ENCODE measurements around the gene INF2.

INF2 gene

DNA sequence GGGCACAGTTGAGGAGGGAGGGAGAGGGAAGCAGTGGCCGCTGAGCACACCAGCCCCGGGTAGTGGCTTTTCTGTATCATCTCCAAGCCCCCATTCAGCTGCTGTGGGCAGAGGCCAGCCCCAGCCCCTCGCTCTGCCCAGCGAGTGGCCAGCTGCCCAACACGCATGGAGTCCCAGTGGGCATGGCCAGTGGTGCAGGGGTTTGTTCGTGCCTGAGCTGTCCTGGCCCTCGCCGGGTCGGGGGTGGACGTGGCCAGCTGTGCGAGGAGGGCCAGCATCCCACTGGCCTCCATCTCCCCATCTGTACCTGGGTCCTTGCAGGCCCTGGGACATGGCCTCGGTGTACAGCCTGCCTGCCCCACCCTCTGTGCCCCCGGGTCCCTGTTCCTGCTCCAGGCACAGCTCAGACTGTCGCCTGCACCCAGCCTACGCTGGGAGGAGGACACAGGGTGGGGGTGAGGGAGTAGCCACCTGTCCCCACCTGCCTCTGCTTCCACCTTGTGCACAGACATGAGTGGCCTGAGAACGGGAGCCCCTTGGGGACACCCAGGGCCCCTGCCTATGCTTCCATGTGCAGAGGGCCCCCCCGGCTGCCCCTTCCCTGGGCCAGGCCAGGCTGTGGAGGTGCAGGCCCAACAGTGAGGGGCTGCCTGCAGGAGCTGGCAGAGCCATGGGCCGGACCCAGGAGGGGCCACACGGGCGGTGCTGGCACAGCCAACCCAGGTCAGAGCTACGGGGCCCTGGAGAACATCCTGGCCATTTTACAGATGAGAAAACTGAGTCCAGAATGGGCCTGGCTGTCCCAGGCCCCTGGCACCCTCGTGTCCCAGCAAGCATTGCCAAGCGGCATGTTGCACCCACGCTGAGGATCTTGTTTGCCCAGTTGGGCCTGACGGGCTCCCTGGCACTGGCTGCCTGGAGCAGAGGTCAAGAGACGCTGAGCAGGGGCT lies 4.3 kb downstream of the INF2 start:
- H2BK5ac ChIP-seq (ENCODE audit: low read length): peak overlapping the region; percentile 66
- peaks cover 47% of the 10 kb centered on the region for H3K79me1 ChIP-seq (ENCODE audit: low read depth, low read length)
- H2BK120ac ChIP-seq (ENCODE audit: low read depth, low read length): peak overlapping the region; percentile 81
- H3K14ac ChIP-seq (ENCODE audit: low read length): peak overlapping the region; percentile 97
- peaks cover 6 to 15% of the 10 kb centered on the region in 2 donors for H3K36me3 ChIP-seq (replicated peaks in 1 of 2; ENCODE audit: control insufficient read depth in 2 of 2, insufficient read depth in 2 of 2, low read length in 2 of 2)
- H2AK5ac ChIP-seq (ENCODE audit: low read depth, low read length): peak overlapping the region; percentile 97
- peak overlapping the region; percentile 90 for H2BK12ac ChIP-seq (ENCODE audit: low read length)
- DNase-seq (ENCODE audit: low spot score): no peak
- peak overlapping the region; percentile 99 for H2BK15ac ChIP-seq (ENCODE audit: low read length)
- no peak overlapping the region for H3K27ac ChIP-seq (replicated peaks; ENCODE audit: low read length)
- H4K91ac ChIP-seq (ENCODE audit: low read depth, low read length, poor library complexity): peak overlapping the region; percentile 92
- H3K23ac ChIP-seq (ENCODE audit: low read depth, low read length, poor library complexity): peak overlapping the region; percentile 60
- WGBS, 2 donors (ENCODE audit: extremely low coverage in 2 of 2, insufficient read length in 2 of 2, insufficient replicate concordance in 1 of 2): no CpG with 5 or more reads among the region's 26 CpGs
- peaks cover 22 to 41% of the 10 kb centered on the region in 2 donors for H3K4me1 ChIP-seq (ENCODE audit: control insufficient read depth in 2 of 2, insufficient read depth in 1 of 2, low read depth in 1 of 2, low read length in 2 of 2)
- no peaks in the 10 kb centered on the region for H3K9me3 ChIP-seq (replicated peaks in 1 of 2; ENCODE audit: control insufficient read depth in 2 of 2, insufficient read depth in 1 of 2, low read depth in 1 of 2, low read length in 2 of 2)
- H3K4ac ChIP-seq (ENCODE audit: low read length): peak overlapping the region; percentile 95
- H4K8ac ChIP-seq (ENCODE audit: low read depth, low read length): peak overlapping the region; percentile 82
- H3K27me3 ChIP-seq (ENCODE audit: control insufficient read depth in 3 of 3, insufficient read depth in 3 of 3, low read depth in 1 of 3, low read length in 3 of 3): peaks cover 0 to 3% (median 0%) of the 10 kb centered on the region in 3 experiments
- H3K9ac ChIP-seq (ENCODE audit: low read depth, low read length, poor library complexity): peak overlapping the region; percentile 86
- no peak overlapping the region for H3K4me3 ChIP-seq (ENCODE audit: low read length in 2 of 2)
- peak overlapping the region; percentile 80 for H3K18ac ChIP-seq (ENCODE audit: low read length)
- H3K4me2 ChIP-seq (ENCODE audit: insufficient read depth, low read length, poor library complexity, severe bottlenecking): no peak overlapping the region
- no peak overlapping the region for H2AFZ ChIP-seq (ENCODE audit: low read length)

DNA sequence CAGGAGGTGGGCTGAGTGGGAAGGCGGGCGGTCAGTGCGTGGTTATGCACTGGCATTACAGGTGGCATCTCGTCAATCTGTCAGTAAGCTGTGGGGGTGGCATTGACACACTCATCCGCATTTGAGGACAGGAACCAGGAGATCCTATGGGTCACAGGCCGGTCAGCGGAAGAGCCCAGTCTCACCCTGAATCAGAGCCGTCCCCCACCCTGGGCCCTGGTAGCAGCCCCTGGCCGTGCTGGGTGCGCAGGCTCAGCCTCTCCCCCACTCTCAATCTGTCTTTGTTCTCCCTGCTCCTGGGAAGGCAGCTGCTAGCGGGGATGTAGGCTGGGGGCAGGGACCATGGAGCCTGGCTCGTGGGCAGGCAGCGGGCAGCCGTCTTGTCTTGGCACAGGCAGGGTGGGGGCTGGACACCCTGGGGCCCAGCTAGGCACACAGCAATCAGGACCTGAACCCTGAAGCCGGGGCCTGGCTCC lies 5.1 kb downstream of the INF2 start:
- Histone ChIP-seq H2BK120ac (ENCODE audit: low read depth, low read length) (peak overlapping the region; percentile 81), H3K4me1 (ENCODE audit: control insufficient read depth in 2 of 2, insufficient read depth in 1 of 2, low read depth in 1 of 2, low read length in 2 of 2) (peaks cover 20 to 38% of the 10 kb centered on the region in 2 donors), H2AK5ac (ENCODE audit: low read depth, low read length) (peak overlapping the region; percentile 97), H2BK15ac (ENCODE audit: low read length) (peak overlapping the region; percentile 99), H3K36me3 (replicated peaks in 1 of 2; ENCODE audit: control insufficient read depth in 2 of 2, insufficient read depth in 2 of 2, low read length in 2 of 2) (peaks cover 6 to 15% of the 10 kb centered on the region in 2 donors), H3K79me1 (ENCODE audit: low read depth, low read length) (peaks cover 47% of the 10 kb centered on the region), H3K9ac (ENCODE audit: low read depth, low read length, poor library complexity) (peak overlapping the region; percentile 86), H3K4ac (ENCODE audit: low read length) (peak overlapping the region; percentile 95), H2AFZ (ENCODE audit: low read length) (no peak overlapping the region), H2BK5ac (ENCODE audit: low read length) (peak overlapping the region; percentile 89), H3K9me3 (replicated peaks in 1 of 2; ENCODE audit: control insufficient read depth in 2 of 2, insufficient read depth in 1 of 2, low read depth in 1 of 2, low read length in 2 of 2) (no peaks in the 10 kb centered on the region), H3K4me3 (ENCODE audit: low read length in 2 of 2) (no peak overlapping the region), H3K4me2 (ENCODE audit: insufficient read depth, low read length, poor library complexity, severe bottlenecking) (peak overlapping the region; percentile 25), H2BK12ac (ENCODE audit: low read length) (peak overlapping the region; percentile 90), H3K14ac (ENCODE audit: low read length) (peak overlapping the region; percentile 97), H4K8ac (ENCODE audit: low read depth, low read length) (peak overlapping the region; percentile 82), H4K91ac (ENCODE audit: low read depth, low read length, poor library complexity) (peak overlapping the region; percentile 92), H3K18ac (ENCODE audit: low read length) (peak overlapping the region; percentile 80), H3K27ac (replicated peaks; ENCODE audit: low read length) (peak overlapping the region; percentile 14), H3K23ac (ENCODE audit: low read depth, low read length, poor library complexity) (peak overlapping the region; percentile 55), H3K27me3 (ENCODE audit: control insufficient read depth in 3 of 3, insufficient read depth in 3 of 3, low read depth in 1 of 3, low read length in 3 of 3) (peaks cover 0 to 3% (median 0%) of the 10 kb centered on the region in 3 experiments)
- DNase-seq (ENCODE audit: low spot score): no peak
- WGBS, 2 donors (ENCODE audit: extremely low coverage in 2 of 2, insufficient read length in 2 of 2, insufficient replicate concordance in 1 of 2): no CpG with 5 or more reads among the region's 15 CpGs

DNA sequence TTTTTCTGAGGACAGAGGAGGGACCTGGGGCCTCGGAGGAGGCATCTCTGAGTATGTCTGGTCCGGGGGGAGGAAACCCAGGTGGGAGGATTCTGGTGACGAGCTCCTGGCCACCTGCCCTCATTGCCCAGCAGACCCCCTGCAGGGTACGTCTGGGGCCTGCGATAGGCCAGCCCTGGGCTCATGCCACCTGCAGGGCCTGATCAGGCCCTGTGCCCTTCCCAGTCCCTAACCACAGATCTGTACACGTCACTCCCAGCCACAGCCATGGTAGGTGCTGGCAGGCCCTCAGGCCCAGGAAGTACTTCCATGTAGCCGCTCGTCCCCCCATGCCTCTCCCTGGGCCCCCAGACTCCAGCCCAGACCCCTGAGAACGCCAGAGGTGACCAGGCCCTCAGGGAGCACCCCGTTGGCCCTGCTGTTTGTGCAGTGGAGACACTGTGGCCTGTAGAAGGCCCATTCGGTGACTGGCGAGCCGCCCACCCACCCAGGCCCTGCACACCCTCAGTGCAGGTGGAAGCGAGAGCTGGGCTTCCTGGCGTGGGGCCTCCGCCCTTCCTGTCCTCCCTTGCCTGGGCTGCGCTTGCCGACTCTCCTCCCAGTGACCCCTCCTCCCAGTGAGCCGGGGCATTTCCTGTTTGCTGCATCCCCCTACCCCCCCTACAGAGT lies 5.7 kb downstream of the INF2 start:
- Histone ChIP-seq H4K91ac (ENCODE audit: low read depth, low read length, poor library complexity) (peak overlapping the region; percentile 92), H2BK5ac (ENCODE audit: low read length) (peak overlapping the region; percentile 89), H3K4ac (ENCODE audit: low read length) (peak overlapping the region; percentile 95), H3K79me1 (ENCODE audit: low read depth, low read length) (peaks cover 42% of the 10 kb centered on the region), H3K9me3 (replicated peaks in 1 of 2; ENCODE audit: control insufficient read depth in 2 of 2, insufficient read depth in 1 of 2, low read depth in 1 of 2, low read length in 2 of 2) (no peaks in the 10 kb centered on the region), H3K36me3 (replicated peaks in 1 of 2; ENCODE audit: control insufficient read depth in 2 of 2, insufficient read depth in 2 of 2, low read length in 2 of 2) (peaks cover 6 to 15% of the 10 kb centered on the region in 2 donors), H3K14ac (ENCODE audit: low read length) (peak overlapping the region; percentile 97), H3K4me2 (ENCODE audit: insufficient read depth, low read length, poor library complexity, severe bottlenecking) (no peak overlapping the region), H2BK12ac (ENCODE audit: low read length) (peak overlapping the region; percentile 90), H2AFZ (ENCODE audit: low read length) (no peak overlapping the region), H2BK120ac (ENCODE audit: low read depth, low read length) (no peak overlapping the region), H3K23ac (ENCODE audit: low read depth, low read length, poor library complexity) (peak overlapping the region; percentile 55), H3K27ac (replicated peaks; ENCODE audit: low read length) (no peak overlapping the region), H4K8ac (ENCODE audit: low read depth, low read length) (no peak overlapping the region), H3K27me3 (ENCODE audit: control insufficient read depth in 3 of 3, insufficient read depth in 3 of 3, low read depth in 1 of 3, low read length in 3 of 3) (peaks cover 0 to under 1% (median 0%) of the 10 kb centered on the region in 3 experiments), H3K9ac (ENCODE audit: low read depth, low read length, poor library complexity) (no peak overlapping the region), H2BK15ac (ENCODE audit: low read length) (peak overlapping the region; percentile 99), H3K18ac (ENCODE audit: low read length) (peak overlapping the region; percentile 80), H3K4me1 (ENCODE audit: control insufficient read depth in 2 of 2, insufficient read depth in 1 of 2, low read depth in 1 of 2, low read length in 2 of 2) (peaks cover 16 to 36% of the 10 kb centered on the region in 2 donors), H3K4me3 (ENCODE audit: low read length in 2 of 2) (no peak overlapping the region), H2AK5ac (ENCODE audit: low read depth, low read length) (peak overlapping the region; percentile 97)
- WGBS, 2 donors (ENCODE audit: extremely low coverage in 2 of 2, insufficient read length in 2 of 2, insufficient replicate concordance in 1 of 2): no CpG with 5 or more reads among the region's 19 CpGs
- DNase-seq (ENCODE audit: low spot score): no peak
